ENCODE results near the gene NLRP4.

DNA sequence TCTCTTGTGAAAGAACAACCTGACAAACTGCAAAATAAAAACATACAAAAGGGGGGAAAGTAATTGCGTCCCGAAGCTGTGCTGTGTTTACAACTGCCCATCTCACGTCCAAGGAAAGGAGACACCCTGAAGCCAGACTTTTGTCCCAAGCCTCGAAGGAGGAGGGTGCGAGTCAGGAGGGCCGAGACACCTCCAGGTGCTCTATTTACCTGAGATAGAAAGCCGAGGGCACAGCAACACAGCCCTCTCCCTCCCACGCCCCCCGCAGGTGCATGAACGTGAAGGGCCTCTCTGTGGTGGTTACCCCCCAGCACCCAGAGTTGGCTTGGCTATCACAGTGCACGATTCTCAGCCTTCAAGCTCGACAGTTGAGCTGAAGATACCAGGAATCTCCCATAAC is 62.6 kb downstream of the NLRP4 start:
- TF ChIP-seq, protein P1, sequence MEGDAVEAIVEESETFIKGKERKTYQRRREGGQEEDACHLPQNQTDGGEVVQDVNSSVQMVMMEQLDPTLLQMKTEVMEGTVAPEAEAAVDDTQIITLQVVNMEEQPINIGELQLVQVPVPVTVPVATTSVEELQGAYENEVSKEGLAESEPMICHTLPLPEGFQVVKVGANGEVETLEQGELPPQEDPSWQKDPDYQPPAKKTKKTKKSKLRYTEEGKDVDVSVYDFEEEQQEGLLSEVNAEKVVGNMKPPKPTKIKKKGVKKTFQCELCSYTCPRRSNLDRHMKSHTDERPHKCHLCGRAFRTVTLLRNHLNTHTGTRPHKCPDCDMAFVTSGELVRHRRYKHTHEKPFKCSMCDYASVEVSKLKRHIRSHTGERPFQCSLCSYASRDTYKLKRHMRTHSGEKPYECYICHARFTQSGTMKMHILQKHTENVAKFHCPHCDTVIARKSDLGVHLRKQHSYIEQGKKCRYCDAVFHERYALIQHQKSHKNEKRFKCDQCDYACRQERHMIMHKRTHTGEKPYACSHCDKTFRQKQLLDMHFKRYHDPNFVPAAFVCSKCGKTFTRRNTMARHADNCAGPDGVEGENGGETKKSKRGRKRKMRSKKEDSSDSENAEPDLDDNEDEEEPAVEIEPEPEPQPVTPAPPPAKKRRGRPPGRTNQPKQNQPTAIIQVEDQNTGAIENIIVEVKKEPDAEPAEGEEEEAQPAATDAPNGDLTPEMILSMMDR (IDR thresholded peaks at IDR 0.05), result no peak
- TF ChIP-seq POLR2A (IDR thresholded peaks at IDR 0.05), result no peak

Data from right lobe of liver (tissue), 4 donors.